ENCODE results near the gene SLC26A9.
"Not testable (repeated sequence)": the region's sequence is repeated elsewhere in the genome, so short reads cannot be mapped to it uniquely, and the experiment has no call there.

DNA sequence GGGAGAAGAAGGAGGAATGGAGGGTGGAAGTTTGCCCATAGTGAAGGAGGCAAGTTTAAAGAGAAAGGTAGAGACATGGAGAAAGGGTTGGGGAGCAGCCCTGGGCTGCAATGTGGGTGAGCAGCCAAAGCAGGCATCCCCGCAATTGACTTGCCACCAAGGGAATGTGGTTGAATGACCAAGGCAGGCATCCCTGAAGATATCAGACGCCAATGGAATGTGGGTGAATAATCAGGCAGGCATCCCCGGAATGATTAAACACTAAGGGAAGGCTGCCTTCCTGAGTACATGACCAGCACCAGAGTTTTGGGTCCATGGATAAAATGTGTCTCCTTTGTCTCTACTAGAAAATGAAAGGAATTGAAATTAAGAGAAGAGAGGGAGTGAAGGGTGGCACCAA lies 53.5 kb downstream of the SLC26A9 start:
- not testable (repeated sequence) for TF ChIP-seq TAF1 (IDR thresholded peaks at IDR 0.05; ENCODE audit: borderline replicate concordance, low read depth, low read length); POLR2A (IDR thresholded peaks at IDR 0.05; ENCODE audit: low read depth, low read length)
